CD4-positive, alpha-beta T cell treated with Interleukin-10 for 1 hour (primary cell): ENCODE data around the gene RCOR3.
"Not testable (repeated sequence)": the region's sequence is repeated elsewhere in the genome, so short reads cannot be mapped to it uniquely, and the experiment has no call there.

Source experiments
- DNase-seq: peaks from one replicate; pipeline ENCODE4 v3.0.0-alpha.2; 2020

Gene RCOR3

DNA sequence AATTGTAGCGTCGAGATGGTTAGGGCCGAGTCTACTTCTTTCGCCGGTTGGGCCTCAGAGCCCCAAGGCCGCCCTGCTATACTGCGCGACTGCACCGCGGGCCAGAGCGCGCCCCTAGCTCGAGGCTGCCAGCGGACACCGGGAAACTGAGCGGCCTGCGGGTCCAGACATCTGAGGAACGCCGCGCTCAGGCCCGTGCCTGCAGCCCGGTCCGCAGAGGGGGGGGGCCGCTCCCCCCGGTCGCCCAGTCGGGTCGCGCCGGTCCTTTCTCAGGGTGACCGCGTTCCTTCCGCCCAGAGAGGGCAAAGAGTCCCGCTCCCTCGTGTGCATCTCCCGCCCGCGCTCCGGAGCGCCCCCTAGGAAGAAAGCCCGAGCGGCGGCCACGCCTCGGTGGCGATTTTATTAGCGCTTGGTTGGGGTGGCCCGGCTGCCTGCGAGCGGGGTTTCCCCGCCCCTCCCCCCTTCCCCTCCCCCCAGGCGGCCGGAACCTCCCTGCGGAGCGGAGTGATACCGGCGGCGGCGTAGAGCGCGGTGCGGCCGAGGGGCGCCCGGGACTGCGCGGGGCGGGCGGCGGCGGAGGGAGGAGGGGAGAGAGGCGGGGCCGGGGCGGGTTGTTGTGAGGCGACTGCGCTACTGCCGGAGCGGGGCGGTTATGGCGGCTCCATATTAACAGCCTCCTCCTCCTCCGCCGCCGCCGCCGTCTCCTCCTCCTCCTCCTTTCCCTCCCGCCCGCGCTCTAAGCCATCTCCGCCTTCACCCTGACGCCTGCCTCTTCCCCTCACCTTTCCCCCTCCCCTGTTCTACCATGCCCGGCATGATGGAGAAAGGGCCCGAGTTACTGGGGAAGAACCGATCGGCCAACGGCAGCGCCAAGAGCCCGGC lies at the start of gene RCOR3:
TSS of gene RCOR3 (plus strand) at position 611 of the 882 bp plus-strand sequence. CDS start at position 806, 195 bp downstream.
- peak; percentile 94 for DNase-seq

DNA sequence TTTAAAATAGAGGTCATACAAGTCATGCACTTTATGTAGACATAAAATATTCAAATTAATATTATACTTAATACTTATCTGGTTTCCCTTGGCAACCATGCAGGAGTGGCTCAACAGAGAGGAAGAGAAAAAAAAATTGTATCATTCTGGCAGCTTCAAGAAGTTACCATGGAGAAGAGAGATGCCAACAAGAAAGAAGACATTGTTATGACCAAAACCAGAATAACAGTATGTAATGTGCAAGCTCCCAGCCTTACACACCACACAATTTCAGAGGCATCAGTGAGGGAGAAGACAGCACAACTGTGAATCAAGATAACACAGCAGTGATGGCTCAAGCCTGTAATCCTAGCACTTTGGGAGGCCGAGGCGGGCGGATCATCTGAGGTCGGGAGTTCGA lies 49.1 kb upstream of the RCOR3 start:
- DNase-seq = no peak

DNA sequence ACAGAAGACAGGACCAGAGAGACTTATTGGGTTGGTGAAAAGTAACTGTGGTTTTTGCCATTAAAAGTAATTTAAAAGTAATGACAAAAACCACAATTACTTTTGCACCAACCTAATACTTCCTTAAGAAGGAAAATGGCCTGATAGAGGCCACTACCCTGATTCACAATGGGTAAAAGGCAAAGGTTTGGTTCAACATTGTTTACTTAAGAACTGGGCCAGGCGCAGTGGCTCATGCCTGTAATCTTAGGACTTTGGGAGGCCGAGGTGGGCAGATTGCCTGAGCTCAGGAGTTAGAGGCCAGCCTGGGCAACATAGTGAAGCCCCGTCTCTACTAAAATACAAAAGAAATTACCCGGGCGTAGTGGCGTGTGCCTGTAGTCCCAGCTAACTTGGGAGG lies 48.2 kb upstream of the RCOR3 start:
- DNase-seq = no peak

DNA sequence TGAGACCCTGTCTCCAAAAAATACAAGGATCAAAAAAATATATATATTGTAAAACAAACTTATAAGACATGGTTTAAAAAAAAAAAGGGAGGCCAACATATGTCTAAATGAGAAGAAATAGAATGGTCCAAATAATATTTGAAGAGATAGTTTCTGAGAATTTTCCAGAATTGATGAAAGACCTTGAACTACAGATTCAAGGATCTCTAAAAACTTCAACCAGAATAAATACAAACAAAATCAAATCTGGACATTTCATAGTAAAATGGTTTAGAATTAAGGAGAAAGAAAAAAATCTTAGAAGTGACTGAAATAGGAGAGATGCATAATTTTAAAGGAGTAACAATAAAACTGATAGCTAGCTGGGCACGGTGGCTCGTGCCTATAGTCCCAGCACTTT lies 45.5 kb upstream of the RCOR3 start:
- DNase-seq = no peak

DNA sequence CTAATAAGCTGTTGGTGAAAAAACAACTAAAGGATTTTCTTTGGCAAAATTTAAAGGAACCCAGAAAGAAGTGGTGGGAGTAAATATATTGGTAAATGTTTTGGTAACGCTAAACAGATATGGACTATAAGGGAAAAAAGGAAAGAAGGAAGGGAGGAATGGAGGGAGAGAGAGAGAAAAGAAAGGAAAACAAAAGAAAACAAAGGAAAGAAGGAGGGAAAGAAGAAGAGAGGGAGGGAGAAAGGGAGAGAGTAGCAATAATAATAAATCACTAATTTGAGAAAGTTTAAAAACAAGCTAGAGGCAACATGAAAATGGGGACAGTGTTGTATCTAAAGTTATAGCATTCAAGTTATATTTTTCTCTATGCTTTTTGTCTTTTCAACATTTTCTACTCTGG lies 43.6 kb upstream of the RCOR3 start:
- no peak for DNase-seq

DNA sequence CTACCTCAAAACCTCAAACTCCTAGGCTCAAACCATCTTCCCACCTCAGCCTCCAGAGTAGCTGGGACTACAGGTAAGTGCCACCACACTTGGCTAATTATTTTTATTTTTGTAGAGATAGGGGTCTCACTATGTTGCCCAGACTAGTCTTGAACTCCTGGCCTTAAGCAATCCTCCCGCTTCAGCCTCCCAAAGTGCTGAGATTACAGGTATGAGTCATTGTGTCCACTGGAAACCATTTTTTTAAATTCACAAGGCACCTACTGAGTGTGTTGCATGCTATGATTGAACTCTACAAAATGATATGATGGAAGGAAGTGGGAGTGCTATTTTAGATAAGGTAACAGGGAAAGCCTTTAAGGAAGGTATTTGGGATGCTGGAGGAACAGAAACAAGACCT lies 41.8 kb upstream of the RCOR3 start:
- no peak for DNase-seq

DNA sequence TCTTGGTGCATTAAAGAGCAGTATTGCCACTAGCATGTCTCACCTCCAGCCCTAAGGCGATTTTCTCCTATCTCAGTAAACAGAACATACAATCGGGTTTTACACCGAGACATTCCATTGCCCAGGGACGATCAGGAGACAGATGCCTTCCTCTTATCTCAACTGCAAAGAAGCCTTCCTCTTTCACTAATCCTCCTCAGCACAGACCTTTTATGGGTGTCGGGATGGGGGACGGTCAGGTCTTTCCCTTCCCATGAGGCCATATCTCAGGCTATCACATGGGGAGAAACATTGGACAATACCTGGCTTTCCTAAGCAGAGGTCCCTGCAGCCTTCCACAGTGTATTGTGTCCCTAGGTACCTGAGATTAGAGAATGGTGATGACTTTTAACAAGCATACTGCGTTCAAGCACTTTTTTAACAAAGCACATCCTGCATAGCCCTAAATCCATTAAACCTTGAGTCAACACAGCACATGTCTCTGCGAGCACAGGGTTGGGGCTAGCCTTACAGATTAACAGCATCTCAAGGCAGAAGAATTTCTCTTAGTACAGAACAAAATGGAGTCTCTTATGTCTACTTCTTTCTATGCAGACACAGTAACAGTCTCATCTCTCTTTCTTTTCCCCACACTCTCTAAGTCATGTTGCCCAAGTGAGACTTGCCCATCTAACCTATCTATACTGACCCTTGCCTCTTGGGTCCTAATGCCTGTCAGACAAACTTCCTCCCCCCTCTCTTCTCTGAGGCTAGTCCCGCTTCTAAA lies 36.5 kb upstream of the RCOR3 start:
- not testable (repeated sequence) for DNase-seq

DNA sequence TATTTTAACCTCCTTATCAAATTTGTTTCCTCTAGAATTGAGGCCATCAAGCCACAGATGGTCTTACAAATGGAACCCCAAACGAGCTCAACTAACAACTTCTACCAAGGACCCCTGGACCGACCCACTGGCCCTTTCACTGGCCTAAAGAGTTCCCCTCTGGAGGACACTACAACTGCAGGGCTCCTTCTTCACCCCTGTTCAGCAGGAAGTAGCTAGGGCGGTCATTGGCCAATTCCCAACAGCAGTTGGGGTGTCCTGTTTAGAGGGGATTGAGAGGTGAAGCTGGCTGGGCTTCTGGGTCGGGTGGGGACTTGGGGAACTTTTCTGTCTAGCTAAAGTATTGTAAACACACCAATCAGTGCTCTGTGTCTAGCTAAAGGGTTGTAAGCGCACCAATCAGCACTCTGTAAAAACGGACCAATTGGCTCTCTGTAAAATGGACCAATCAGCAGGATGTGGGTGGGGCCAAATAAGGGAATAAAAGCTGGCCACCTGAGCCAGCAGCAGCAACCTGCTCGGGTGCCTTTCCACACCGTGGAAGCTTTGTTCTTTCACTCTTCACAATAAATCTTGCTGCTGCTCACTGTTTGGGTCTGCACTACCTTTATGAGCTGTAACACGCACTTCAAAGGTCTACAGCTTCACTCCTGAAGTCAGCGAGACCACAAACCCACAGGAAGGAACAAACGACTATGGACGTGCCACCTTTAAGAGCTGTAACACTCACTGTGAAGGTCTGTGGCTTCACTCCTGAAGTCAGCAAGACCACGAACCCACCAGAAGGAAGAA lies 30.4 kb upstream of the RCOR3 start:
- DNase-seq = peak; percentile 50

DNA sequence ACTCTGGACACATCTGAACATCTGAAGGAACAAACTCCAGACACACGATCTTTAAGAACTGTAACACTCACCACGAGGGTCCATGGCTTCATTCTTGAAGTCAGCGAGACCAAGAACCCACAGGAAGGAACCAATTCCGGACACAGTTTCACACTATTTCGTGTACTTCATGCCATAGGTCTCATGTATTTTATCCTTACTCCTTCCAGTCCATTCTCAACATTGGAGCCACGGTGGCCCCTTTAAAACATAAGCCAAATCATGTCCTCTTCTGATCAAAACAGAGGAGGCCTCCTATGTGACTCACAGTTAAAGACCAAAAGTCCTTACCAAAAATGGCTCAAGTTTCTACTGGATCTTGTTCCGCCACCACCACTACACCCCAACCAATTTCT lies 29.8 kb upstream of the RCOR3 start:
- DNase-seq = no peak

DNA sequence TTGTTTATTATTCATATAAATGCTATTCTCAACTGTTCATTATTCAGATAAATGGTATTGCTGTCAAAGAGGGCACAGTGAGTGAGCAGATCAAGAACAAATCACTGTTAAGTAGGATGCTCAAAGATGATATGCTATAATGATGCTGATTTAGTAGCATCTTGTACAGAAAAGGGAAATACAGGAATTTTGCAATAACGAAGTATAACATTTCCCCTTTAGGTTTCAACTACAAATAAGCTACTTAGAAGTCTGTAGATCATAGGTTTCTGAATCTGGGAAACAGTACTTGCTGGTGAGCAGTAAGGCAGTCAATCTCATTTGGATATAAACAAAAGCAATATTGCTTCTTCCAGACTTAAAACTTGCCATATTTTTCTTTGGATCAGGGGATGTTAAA lies 27.3 kb upstream of the RCOR3 start:
- DNase-seq = no peak

DNA sequence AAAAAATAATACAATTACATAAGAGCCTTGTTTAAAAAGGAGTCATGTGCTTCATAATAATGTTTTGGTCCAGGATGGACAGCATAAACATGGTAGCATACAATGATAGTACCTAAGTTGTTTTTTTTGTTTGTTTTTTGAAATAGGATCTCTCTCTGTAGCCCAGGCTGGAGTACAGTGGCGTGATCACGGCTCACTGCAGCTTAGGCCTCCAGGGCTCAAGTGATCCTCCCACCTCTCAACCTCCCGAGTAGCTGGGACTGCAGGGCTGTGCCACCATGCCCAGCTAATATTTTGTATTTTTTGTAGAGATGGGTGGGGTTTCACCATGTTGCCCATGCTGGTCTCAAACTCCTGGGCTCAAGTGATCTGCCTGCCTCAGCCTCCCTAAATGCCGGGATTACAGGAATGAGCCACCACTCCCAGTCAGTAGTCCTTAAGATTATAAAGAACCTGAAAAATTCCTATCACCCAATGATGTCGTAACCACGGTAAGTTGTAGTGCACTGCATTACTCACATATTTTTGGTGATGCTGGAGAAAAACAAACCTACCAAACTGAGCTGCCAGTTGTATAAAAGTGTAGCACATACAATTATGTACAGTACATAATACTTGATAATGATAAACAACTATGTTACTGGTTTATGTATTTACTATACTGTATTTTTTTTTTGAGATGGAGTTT lies 22.4 kb upstream of the RCOR3 start:
- DNase-seq = no peak

DNA sequence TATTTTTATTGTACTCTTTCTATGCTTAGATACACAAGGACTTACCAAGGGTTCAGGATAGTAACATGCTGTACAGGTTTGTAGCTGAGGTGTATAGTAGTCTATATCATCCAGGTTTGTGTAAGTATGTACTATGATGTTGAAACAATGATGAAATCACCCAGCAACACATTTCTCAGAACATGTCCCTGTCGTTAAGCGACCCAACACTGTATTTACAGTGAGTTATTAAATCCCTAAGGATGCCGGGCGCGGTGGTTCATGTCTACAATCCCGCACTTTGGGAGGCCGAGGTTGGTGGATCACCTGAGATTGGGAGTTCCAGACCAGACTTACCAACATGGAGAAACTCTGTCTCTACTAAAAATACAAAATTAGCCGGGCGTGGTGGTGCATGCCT lies 21.6 kb upstream of the RCOR3 start:
- DNase-seq = no peak

DNA sequence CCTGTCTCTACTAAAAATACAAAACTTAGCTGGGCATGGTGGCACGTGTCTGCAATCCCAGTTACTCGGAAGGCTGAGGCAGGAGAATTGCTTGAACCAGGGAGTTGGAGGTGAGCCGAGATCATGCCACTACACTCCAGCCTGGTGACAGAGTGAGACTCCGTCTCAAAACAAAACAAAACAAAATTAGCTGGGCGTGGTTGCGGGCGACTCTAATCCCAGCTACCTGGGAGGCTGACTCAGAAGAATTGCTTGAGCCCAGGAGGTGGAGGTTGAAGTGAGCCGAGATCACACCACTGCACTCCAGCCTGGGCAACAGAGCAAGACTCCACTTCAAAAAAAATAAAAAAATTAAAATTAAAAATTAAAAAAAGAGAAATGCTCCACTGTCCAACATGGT lies 18.6 kb upstream of the RCOR3 start:
- DNase-seq = not testable (repeated sequence)

DNA sequence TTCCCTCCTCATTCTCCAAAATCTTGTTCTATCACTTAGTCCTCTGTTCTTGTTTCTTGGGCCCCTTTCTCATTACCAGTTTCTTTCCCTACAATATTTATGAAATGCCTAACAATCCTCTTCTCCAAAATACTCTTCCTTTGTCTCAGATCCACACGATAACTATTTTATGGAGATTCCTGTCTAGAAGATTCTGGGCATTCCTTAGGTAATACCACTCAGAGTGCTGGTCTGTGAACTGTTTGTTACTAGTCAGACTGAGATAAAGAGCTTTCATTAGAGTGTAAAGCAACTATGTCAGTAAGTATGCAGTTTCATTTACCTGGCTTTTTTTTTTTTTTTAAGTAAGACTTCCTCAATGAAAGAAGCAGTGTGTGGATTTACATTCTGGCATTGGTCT lies 18.1 kb upstream of the RCOR3 start:
- DNase-seq = no peak

DNA sequence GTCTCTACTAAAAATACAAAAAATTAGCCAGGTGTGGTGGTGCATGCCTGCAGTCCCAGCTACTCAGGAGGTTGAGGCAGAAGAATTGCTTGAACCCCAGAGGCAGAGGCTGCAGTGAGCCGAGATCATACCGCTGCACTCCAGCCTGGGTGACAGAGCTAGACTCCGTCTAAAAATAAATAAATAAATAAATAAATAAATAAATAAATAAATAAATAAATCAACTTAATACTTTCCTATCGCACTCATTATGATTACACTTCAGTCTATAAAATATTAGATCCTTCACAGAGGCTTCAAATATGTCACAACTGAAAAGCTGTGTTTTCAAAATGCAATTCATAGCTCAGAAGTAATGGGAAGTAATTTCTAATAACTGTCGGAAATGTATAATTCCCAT lies 15.5 kb upstream of the RCOR3 start:
- not testable (repeated sequence) for DNase-seq

DNA sequence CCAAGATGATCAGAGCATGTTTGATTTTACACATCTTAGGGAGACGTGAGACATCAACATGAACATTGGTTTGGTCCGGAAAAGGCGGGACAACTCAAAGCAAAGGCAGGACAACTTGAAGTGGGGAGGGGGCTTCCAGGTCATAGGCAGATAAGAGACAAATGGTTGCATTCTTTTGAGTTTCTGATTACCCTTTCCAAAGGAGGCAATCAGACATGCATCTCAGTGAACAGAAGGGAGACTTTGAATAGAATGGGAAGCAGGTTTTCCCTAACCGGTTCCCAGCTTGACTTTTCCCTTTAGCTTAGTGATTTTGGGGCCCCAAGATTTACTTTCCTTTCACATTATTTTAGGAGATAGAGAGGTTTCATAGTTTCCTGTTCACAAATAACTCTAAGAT lies 12.6 kb upstream of the RCOR3 start:
- not testable (repeated sequence) for DNase-seq

DNA sequence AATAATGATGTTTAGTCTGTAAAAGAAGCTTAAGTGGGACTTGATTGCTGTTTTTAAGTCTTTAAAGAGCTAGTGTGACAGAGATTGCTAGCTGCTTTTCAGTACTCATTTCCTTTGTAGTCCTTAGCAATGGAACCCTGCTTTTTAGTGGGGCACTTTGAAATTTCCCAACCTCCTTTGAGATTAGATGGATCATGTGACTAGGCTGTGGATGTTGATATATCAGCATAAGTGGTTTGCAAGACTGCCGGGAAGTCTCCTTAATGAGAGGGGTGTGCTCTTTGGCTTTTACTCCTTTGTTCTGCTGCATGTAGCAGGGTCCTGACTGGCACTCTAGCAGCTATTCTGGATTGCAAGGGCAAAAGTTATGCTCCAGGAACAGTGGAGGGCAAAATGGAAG lies 11.2 kb upstream of the RCOR3 start:
- DNase-seq = no peak

DNA sequence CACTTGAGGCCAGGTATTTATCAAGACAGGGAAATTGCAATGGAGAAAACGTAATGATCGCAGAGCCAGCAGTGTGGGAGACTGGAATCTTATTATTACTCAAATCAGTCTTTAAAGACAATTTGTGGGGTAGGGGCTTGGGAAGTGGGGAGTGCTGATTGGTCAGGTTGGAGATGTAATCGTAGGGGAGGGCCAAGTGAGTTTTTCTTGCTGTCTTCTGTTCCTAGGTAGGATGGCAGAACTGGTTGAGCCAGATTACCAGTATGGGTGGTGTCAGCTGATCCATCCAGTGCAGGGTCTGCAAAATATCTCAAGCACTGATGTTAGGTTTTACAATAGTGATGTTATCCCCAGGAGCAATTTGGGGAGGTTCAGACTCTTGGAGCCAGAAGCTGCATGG lies 9.6 kb upstream of the RCOR3 start:
- not testable (repeated sequence) for DNase-seq

DNA sequence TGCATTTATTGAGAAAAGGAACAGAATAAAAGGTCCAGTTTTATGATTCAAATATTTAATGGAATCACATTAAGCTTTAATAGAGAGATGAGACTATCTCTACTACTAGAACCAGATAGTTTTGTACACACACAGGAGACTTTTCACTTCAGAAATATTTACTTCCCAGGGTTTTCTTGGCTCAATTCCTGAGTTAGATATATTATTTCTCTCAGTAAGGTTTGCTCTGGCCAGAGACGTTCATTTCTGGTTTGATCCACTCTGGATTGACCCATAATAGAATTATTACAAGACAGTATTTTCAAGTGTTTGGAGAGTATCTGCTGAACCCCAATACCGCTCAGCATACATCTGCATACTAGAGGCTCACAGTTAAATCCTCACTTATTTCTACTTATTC lies 1.3 kb upstream of the RCOR3 start:
- DNase-seq = no peak

DNA sequence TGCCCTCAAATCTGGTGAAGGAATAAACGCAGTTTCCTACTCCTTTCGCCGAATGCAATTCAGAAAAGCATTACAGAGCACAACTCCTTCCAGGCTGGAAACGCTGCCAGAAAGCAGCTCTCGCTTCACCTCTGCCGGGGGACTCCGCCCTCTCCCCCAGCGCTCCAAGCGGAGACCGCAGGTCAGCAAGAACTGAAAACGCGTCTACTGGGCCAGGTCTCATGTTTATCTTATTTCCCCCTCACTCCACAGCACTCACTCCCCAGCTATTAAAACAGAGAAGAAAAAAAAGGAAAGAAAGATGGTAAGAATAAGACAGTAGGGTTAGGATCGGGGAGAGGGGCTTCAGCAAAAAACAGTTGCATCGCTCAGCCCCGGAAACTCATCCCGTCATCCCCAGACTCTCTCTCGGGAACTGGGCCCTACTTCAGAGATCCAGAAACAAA lies 833 bp upstream of the RCOR3 start:
- peak; percentile 65 for DNase-seq

DNA sequence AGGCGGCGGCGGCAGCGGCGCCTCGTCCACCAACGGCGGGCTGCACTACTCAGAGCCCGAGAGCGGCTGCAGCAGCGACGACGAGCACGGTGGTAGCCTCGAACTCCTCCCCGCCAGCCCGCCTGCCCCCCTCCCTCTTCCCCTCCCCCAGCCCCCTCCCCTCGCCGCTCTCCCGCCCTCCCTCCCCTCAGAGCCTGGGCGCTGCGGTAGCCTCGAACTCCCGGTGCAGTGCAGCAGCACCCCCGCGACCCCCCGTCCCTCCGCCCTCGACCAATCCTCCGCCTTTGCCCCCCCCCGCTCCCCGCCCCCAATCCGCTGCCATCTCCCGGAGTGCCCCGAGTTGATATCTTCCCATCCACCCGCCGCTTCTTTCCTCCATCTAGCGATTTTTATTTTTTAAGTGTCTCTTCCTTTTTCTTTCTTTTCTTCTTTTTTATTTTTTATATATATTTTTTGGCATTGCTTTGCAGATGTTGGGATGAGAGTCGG lies 516 bp downstream of the RCOR3 start:
- DNase-seq = no peak
